Vagina (tissue), 2 donors: ENCODE data around the gene UGT2B7.

Source experiments
- CTCF ChIP-seq, 3 experiments: fragments of 450-650 bp in 2 of 3; fragments of 200-600 bp in 1 of 3; sonication (generic) in 1 of 3; IDR thresholded peaks; one replicate each; pipeline ENCODE4 v1.5.1; 2017 to 2019; ENCODE audit warnings: antibody characterized with exemption in 3 of 3, mild to moderate bottlenecking in 2 of 3, moderate library complexity in 2 of 3
- POLR2A ChIP-seq, 2 donors: fragments of 450-650 bp; IDR thresholded peaks; one replicate each; pipeline ENCODE4 v1.6.1; 2017; ENCODE audit warnings: antibody characterized with exemption in 2 of 2, mild to moderate bottlenecking in 2 of 2, moderate library complexity in 2 of 2
- POLR2AphosphoS5 ChIP-seq, 2 donors: sonication (generic); formaldehyde crosslinking; IDR thresholded peaks; one replicate each; pipeline ENCODE4 v1.9.0; 2017; ENCODE audit warnings: antibody characterized with exemption in 2 of 2, mild to moderate bottlenecking in 2 of 2, low read depth in 1 of 2; ENCODE audit not compliant: insufficient read depth in 1 of 2

- TF ChIP-seq POLR2A (IDR thresholded peaks at IDR 0.05), result no peak
- no peak for TF ChIP-seq CTCF (IDR thresholded peaks at IDR 0.05)
- TF ChIP-seq POLR2AphosphoS5 (IDR thresholded peaks at IDR 0.05; ENCODE audit: insufficient read depth in 1 of 2, low read depth in 1 of 2), result no peak
Measured at GRCh38 chr4:69154021-69154420, 57.7 kb downstream of the UGT2B7 start.
